MM.1S (cell line): ENCODE data around the gene EGFL7.
A peak's percentile ranks its signal among the peaks of the same experiment; 100 is the strongest.

ENCODE experiments used
- DNase-seq: peaks from one replicate; pipeline ENCODE4 v3.0.0-alpha.2; 2015
- H2AFZ ChIP-seq: fragments of 300-600 bp; sonication (generic); 2 replicates; pipeline ENCODE4 v1.6.0; 2016; ENCODE audit warnings: antibody characterized with exemption, low read length
- H3F3A ChIP-seq: fragments of 300-600 bp; sonication (generic); 2 replicates; pipeline ENCODE4 v1.6.1; 2016; ENCODE audit warnings: mild to moderate bottlenecking, antibody characterized with exemption, low read length, moderate library complexity, mixed read lengths; ENCODE audit not compliant: insufficient read depth
- H3K27ac ChIP-seq: fragments of 300-600 bp; sonication (generic); 2 replicates; pipeline ENCODE4 v1.5.1; 2016; ENCODE audit warnings: mild to moderate bottlenecking, low read length
- H3K27me3 ChIP-seq: fragments of 300-600 bp; sonication (generic); replicated peaks from 2 replicates; pipeline ENCODE4 v1.6.0; 2016; ENCODE audit warnings: low read length; ENCODE audit not compliant: insufficient read depth
- H3K36me3 ChIP-seq: fragments of 300-600 bp; sonication (generic); replicated peaks from 2 replicates; pipeline ENCODE4 v1.6.1; 2016; ENCODE audit warnings: mild to moderate bottlenecking, low read length, mixed read lengths; ENCODE audit not compliant: insufficient read depth
- H3K4me1 ChIP-seq: fragments of 300-600 bp; sonication (generic); 2 replicates; pipeline ENCODE4 v1.6.1; 2016; ENCODE audit warnings: low read length, mixed read lengths
- H3K4me2 ChIP-seq: fragments of 300-600 bp; sonication (generic); 2 replicates; pipeline ENCODE4 v1.6.0; 2016; ENCODE audit warnings: low read depth, low read length
- H3K4me3 ChIP-seq: fragments of 300-600 bp; sonication (generic); 2 replicates; pipeline ENCODE4 v1.5.1; 2016; ENCODE audit warnings: low read length, mixed read lengths
- H3K79me2 ChIP-seq: fragments of 300-600 bp; sonication (generic); 2 replicates; pipeline ENCODE4 v1.6.1; 2016; ENCODE audit warnings: mixed run types, low read length, mixed read lengths
- H3K9ac ChIP-seq: fragments of 300-600 bp; sonication (generic); 2 replicates; pipeline ENCODE4 v1.6.1; 2016; ENCODE audit warnings: low read length, mixed read lengths
- H3K9me2 ChIP-seq: fragments of 300-600 bp; sonication (generic); replicated peaks from 2 replicates; pipeline ENCODE4 v1.6.1; 2016; ENCODE audit warnings: mild to moderate bottlenecking, low read length, mixed read lengths; ENCODE audit not compliant: insufficient read depth
- H3K9me3 ChIP-seq: fragments of 300-600 bp; sonication (generic); replicated peaks from 2 replicates; pipeline ENCODE4 v1.6.1; 2016; ENCODE audit warnings: mild to moderate bottlenecking, low read length, mixed read lengths; ENCODE audit not compliant: insufficient read depth
- H4K20me1 ChIP-seq: fragments of 300-600 bp; sonication (generic); 2 replicates; pipeline ENCODE4 v1.6.1; 2016; ENCODE audit warnings: mild to moderate bottlenecking, low read length, moderate library complexity, mixed read lengths; ENCODE audit not compliant: insufficient read depth
- CTCF ChIP-seq: fragments of 300-600 bp; sonication (generic); IDR thresholded peaks from 2 replicates; pipeline ENCODE4 v1.5.1; 2016; ENCODE audit warnings: antibody characterized with exemption, low read length, mixed read lengths
- EZH2 ChIP-seq: fragments of 300-600 bp; sonication (generic); optimal IDR thresholded peaks from 2 replicates; pipeline ENCODE3; 2017; ENCODE audit warnings: low read depth, mild to moderate bottlenecking, antibody characterized with exemption, low read length, mixed read lengths
- EZH2phosphoT487 ChIP-seq: fragments of 300-600 bp; sonication (generic); IDR thresholded peaks from 2 replicates; pipeline ENCODE4 v1.6.1; 2018; ENCODE audit warnings: antibody characterized with exemption, low read length

Gene EGFL7

GRCh38 chr9:136686534-136686793, 23.7 kb downstream of the EGFL7 start:
- Histone ChIP-seq H3K4me3 (peak overlapping the region; percentile 57), H3K4me2 (peak overlapping the region; percentile 79), H3K9ac (no peak overlapping the region), H3K36me3 (no peaks in the 10 kb centered on the region), H3K9me2 (no peaks in the 10 kb centered on the region), H3K27ac (no peak overlapping the region), H3F3A (no peaks in the 10 kb centered on the region), H3K79me2 (no peaks in the 10 kb centered on the region), H4K20me1 (no peaks in the 10 kb centered on the region), H3K27me3 (peaks cover 91% of the 10 kb centered on the region), H2AFZ (peak overlapping the region; percentile 63; the same call in 1 of the 2 replicates), H3K4me1 (no peaks in the 10 kb centered on the region), H3K9me3 (no peaks in the 10 kb centered on the region)
- no peak for TF ChIP-seq EZH2phosphoT487
- no peak for DNase-seq

- H3K27ac ChIP-seq = no peak within 1 kb of the TSS
- H2AFZ ChIP-seq = peak within 1 kb of the TSS; percentile 63; the same call in 1 of the 2 replicates
- TF ChIP-seq CTCF = no peak
- peak; percentile 52 for TF ChIP-seq EZH2
Observed at GRCh38 chr9:136686794-136687711, 24.3 kb downstream of the EGFL7 start, which contains the start of gene AGPAT2. AGPAT2 (minus strand) TSS chr9:136687457; CDS start chr9:136687357, 100 bp downstream.

GRCh38 chr9:136687721-136688223, 25.1 kb downstream of the EGFL7 start:
- H3K4me2 ChIP-seq = no peak overlapping the region
- no peak overlapping the region for H3K4me3 ChIP-seq
- TF ChIP-seq EZH2phosphoT487 = no peak
- no peak for TF ChIP-seq EZH2
- no peak for TF ChIP-seq CTCF
- H3K4me1 ChIP-seq = no peaks in the 10 kb centered on the region
- DNase-seq = no peak
- no peak overlapping the region for H3K27ac ChIP-seq
- H2AFZ ChIP-seq = no peak overlapping the region
- H3F3A ChIP-seq = no peaks in the 10 kb centered on the region
- no peaks in the 10 kb centered on the region for H3K9me3 ChIP-seq
- no peaks in the 10 kb centered on the region for H4K20me1 ChIP-seq
- H3K36me3 ChIP-seq = no peaks in the 10 kb centered on the region
- H3K27me3 ChIP-seq = peaks cover 91% of the 10 kb centered on the region
- H3K9me2 ChIP-seq = no peaks in the 10 kb centered on the region
- no peaks in the 10 kb centered on the region for H3K79me2 ChIP-seq
- H3K9ac ChIP-seq = no peak overlapping the region

More at GRCh38 chr9:136686794-136687711, 24.3 kb downstream of the EGFL7 start, which contains the start of gene AGPAT2:
- no peaks in the 10 kb centered on the region for H4K20me1 ChIP-seq
- no peak within 1 kb of the TSS for H3K9ac ChIP-seq
- H3K4me1 ChIP-seq = no peaks in the 10 kb centered on the region
- H3K27me3 ChIP-seq = peaks cover 91% of the 10 kb centered on the region
- H3K4me3 ChIP-seq = peak within 1 kb of the TSS; percentile 57
- H3K9me3 ChIP-seq = no peaks in the 10 kb centered on the region
- H3K4me2 ChIP-seq = peak within 1 kb of the TSS; percentile 79
- H3K9me2 ChIP-seq = no peaks in the 10 kb centered on the region
- H3F3A ChIP-seq = no peaks in the 10 kb centered on the region
- no peaks in the 10 kb centered on the region for H3K36me3 ChIP-seq
- no peaks in the 10 kb centered on the region for H3K79me2 ChIP-seq
- no peak for DNase-seq
